HepG2 (cell line): ENCODE data around the gene NRL. TPM values are rescaled to one million over a fixed set of nuclear protein-coding genes. Genes with fewer than 3 reads are reported as not detected.

Experiments used
- ATF4 ChIP-seq, 2 experiments: fragments of 450-650 bp in 1 of 2; sonication (generic) in 1 of 2; formaldehyde crosslinking; IDR thresholded peaks; 2 replicates each; pipeline versions ENCODE4 v1.5.0 to v1.8.0; 2020 to 2022; ENCODE audit warnings: mild to moderate bottlenecking in 1 of 2, missing genetic modification reagents in 1 of 2
- BCL6 ChIP-seq: IDR thresholded peaks from 2 replicates; pipeline ENCODE4 v1.6.1; 2016; ENCODE audit warnings: missing genetic modification reagents, missing compliant biosample characterization
- CCDC6 ChIP-seq: sonication (generic); formaldehyde crosslinking; IDR thresholded peaks from 2 replicates; pipeline ENCODE4 v1.8.1; 2022; ENCODE audit warnings: mild to moderate bottlenecking, missing genetic modification reagents, moderate library complexity
- DMAP1 ChIP-seq: IDR thresholded peaks from 2 replicates; pipeline ENCODE4 v1.6.1; 2016
- HNF4G ChIP-seq, 2 experiments: sonication (generic) in 1 of 2; formaldehyde crosslinking in 1 of 2; IDR thresholded peaks; 2 replicates each; pipeline versions ENCODE4 v1.4.0 to v1.6.1; 2011 to 2020; ENCODE audit warnings: borderline replicate concordance in 2 of 2, low read depth in 2 of 2, mild to moderate bottlenecking in 2 of 2, low read length in 1 of 2, missing genetic modification reagents in 1 of 2, moderate library complexity in 1 of 2
- IKZF1 ChIP-seq: fragments of 450-650 bp; IDR thresholded peaks from 2 replicates; pipeline ENCODE4 v1.7.1; 2016
- JARID2 ChIP-seq: sonication (generic); formaldehyde crosslinking; IDR thresholded peaks from 2 replicates; pipeline ENCODE4 v1.8.1; 2023; ENCODE audit warnings: missing genetic modification reagents, inconsistent platforms; ENCODE audit not compliant: insufficient replicate concordance
- MAZ ChIP-seq, 2 experiments: sonication (generic) in 1 of 2; formaldehyde crosslinking in 1 of 2; IDR thresholded peaks; 2 replicates each; pipeline versions ENCODE4 v1.5.0 to v1.6.1; 2012 to 2020; ENCODE audit warnings: low read depth in 2 of 2, mild to moderate bottlenecking in 2 of 2, borderline replicate concordance in 1 of 2, improper control_type of control experiment in 1 of 2, low read length in 1 of 2, missing genetic modification reagents in 1 of 2, moderate library complexity in 1 of 2
- NR2F2 ChIP-seq: IDR thresholded peaks from 2 replicates; pipeline ENCODE4 v1.6.1; 2012; ENCODE audit warnings: low read depth, inconsistent platforms, borderline replicate concordance
- RFXANK ChIP-seq: IDR thresholded peaks from 2 replicates; pipeline ENCODE4 v1.6.1; 2016
- TAF1 ChIP-seq: sonication (generic); formaldehyde crosslinking; IDR thresholded peaks from 2 replicates; pipeline ENCODE4 v1.4.0; 2020; ENCODE audit warnings: missing genetic modification reagents
- ZBTB43 ChIP-seq: sonication (generic); formaldehyde crosslinking; conservative IDR thresholded peaks from 2 replicates; pipeline ENCODE4 v1.4.0; 2020; ENCODE audit warnings: missing genetic modification reagents
- ZNF263 ChIP-seq: sonication (generic); formaldehyde crosslinking; IDR thresholded peaks from 2 replicates; pipeline ENCODE4 v1.4.0; 2020; ENCODE audit warnings: missing genetic modification reagents
- ZNF44 ChIP-seq: sonication (generic); formaldehyde crosslinking; IDR thresholded peaks from 2 replicates; pipeline ENCODE4 v1.5.1; 2020; ENCODE audit warnings: mild to moderate bottlenecking, missing genetic modification reagents
- ZNF543 ChIP-seq: sonication (generic); formaldehyde crosslinking; IDR thresholded peaks from 2 replicates; pipeline ENCODE4 v1.4.0; 2020; ENCODE audit warnings: mild to moderate bottlenecking, missing genetic modification reagents
- ZNF589 ChIP-seq: sonication (generic); formaldehyde crosslinking; conservative IDR thresholded peaks from 2 replicates; pipeline ENCODE4 v1.8.0; 2022; ENCODE audit warnings: mild to moderate bottlenecking, moderate library complexity, missing genetic modification reagents
- ZNF605 ChIP-seq: sonication (generic); formaldehyde crosslinking; IDR thresholded peaks from 2 replicates; pipeline ENCODE4 v1.8.0; 2022; ENCODE audit warnings: mild to moderate bottlenecking, missing genetic modification reagents
- polyA plus RNA-seq, 8 experiments: library from polyadenylated mRNA; depleted of rRNA in 3 of 8; stranded (reverse) in 7 of 8; unstranded in 1 of 8; fragments of >200 nt; fragmentation: Illumina TruSeq in 4 of 8; extraction: Trizol in 4 of 8; gene quantifications; 2 replicates each; pipeline versions ENCODE4 v1.2.1 to v1.2.3, GENCODE V29; 2011 to 2016; ENCODE audit warnings: low read depth in 4 of 8, missing spikeins in 1 of 8, mixed read lengths in 1 of 8; ENCODE audit not compliant: insufficient read depth in 1 of 8
- total RNA-seq, 5 experiments: library from RNA; depleted of rRNA; stranded (reverse); fragments of >200 nt; fragmentation: Illumina TruSeq; extraction: Trizol; gene quantifications; 2 replicates each; pipeline ENCODE4 v1.2.3, GENCODE V29; 2016; ENCODE audit warnings: low read depth in 1 of 5
- TF ChIP-seq, protein P1 (sequence below): sonication (generic); formaldehyde crosslinking; IDR thresholded peaks from 2 replicates; pipeline ENCODE4 v1.9.0; 2021; ENCODE audit warnings: mild to moderate bottlenecking, missing genetic modification reagents
- TF ChIP-seq, protein P2 (sequence below): IDR thresholded peaks from 2 replicates; pipeline ENCODE4 v1.6.1; 2016; ENCODE audit warnings: control low read depth

NRL gene
- total and polyA plus RNA-seq, 2 of the 13 experiments (the other 11 are each of a cell fraction or from before 2014, with no cell fraction given), result 2.5 to 4.7 TPM

GRCh38 chr14:24114532-24115421 is at the start of gene NRL, which contains the start of gene DCAF11 (continued):
- TF ChIP-seq, protein P1, sequence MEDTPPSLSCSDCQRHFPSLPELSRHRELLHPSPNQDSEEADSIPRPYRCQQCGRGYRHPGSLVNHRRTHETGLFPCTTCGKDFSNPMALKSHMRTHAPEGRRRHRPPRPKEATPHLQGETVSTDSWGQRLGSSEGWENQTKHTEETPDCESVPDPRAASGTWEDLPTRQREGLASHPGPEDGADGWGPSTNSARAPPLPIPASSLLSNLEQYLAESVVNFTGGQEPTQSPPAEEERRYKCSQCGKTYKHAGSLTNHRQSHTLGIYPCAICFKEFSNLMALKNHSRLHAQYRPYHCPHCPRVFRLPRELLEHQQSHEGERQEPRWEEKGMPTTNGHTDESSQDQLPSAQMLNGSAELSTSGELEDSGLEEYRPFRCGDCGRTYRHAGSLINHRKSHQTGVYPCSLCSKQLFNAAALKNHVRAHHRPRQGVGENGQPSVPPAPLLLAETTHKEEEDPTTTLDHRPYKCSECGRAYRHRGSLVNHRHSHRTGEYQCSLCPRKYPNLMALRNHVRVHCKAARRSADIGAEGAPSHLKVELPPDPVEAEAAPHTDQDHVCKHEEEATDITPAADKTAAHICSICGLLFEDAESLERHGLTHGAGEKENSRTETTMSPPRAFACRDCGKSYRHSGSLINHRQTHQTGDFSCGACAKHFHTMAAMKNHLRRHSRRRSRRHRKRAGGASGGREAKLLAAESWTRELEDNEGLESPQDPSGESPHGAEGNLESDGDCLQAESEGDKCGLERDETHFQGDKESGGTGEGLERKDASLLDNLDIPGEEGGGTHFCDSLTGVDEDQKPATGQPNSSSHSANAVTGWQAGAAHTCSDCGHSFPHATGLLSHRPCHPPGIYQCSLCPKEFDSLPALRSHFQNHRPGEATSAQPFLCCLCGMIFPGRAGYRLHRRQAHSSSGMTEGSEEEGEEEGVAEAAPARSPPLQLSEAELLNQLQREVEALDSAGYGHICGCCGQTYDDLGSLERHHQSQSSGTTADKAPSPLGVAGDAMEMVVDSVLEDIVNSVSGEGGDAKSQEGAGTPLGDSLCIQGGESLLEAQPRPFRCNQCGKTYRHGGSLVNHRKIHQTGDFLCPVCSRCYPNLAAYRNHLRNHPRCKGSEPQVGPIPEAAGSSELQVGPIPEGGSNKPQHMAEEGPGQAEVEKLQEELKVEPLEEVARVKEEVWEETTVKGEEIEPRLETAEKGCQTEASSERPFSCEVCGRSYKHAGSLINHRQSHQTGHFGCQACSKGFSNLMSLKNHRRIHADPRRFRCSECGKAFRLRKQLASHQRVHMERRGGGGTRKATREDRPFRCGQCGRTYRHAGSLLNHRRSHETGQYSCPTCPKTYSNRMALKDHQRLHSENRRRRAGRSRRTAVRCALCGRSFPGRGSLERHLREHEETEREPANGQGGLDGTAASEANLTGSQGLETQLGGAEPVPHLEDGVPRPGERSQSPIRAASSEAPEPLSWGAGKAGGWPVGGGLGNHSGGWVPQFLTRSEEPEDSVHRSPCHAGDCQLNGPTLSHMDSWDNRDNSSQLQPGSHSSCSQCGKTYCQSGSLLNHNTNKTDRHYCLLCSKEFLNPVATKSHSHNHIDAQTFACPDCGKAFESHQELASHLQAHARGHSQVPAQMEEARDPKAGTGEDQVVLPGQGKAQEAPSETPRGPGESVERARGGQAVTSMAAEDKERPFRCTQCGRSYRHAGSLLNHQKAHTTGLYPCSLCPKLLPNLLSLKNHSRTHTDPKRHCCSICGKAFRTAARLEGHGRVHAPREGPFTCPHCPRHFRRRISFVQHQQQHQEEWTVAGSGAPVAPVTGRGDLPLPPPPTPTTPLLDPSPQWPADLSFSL (CRISPR knock-in tag), result no peak
- TF ChIP-seq DMAP1 (CRISPR knock-in tag) (peak; percentile 100), TAF1 (peak; percentile 82), ZNF589 (CRISPR knock-in tag) (no peak), RFXANK (CRISPR knock-in tag) (peak; percentile 95; the same call in 1 of the 2 replicates), ZNF605 (peak; percentile 99), ATF4 (CRISPR knock-in tag; IDR thresholded peaks at IDR 0.05) (no peak), CCDC6 (CRISPR knock-in tag) (no peak), ZNF543 (CRISPR knock-in tag) (no peak; the same call in 1 of the 2 replicates), ZBTB43 (CRISPR knock-in tag) (no peak; the same call in none of the 2 replicates), HNF4G (IDR thresholded peaks at IDR 0.05; ENCODE audit: borderline replicate concordance, low read depth, low read length) (peak; percentile 49; the same call in 1 of the 2 replicates), HNF4G (CRISPR knock-in tag; IDR thresholded peaks at IDR 0.05; ENCODE audit: borderline replicate concordance, low read depth) (peak; percentile 68), ZNF44 (CRISPR knock-in tag) (peak; percentile 99), BCL6 (CRISPR knock-in tag) (peak; percentile 77), JARID2 (peak; percentile 94), NR2F2 (no peak), ZNF263 (peak; percentile 87), IKZF1 (no peak), MAZ (IDR thresholded peaks at IDR 0.05; ENCODE audit: borderline replicate concordance, low read depth, low read length) (peak; percentile 83), MAZ (CRISPR knock-in tag; IDR thresholded peaks at IDR 0.05; ENCODE audit: low read depth) (peak; percentile 99)
- TF ChIP-seq, protein P2, sequence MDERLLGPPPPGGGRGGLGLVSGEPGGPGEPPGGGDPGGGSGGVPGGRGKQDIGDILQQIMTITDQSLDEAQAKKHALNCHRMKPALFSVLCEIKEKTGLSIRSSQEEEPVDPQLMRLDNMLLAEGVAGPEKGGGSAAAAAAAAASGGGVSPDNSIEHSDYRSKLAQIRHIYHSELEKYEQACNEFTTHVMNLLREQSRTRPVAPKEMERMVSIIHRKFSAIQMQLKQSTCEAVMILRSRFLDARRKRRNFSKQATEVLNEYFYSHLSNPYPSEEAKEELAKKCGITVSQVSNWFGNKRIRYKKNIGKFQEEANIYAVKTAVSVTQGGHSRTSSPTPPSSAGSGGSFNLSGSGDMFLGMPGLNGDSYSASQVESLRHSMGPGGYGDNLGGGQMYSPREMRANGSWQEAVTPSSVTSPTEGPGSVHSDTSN (CRISPR knock-in tag), result peak; percentile 97
